KOPT-K1 (cell line): ENCODE data around the gene RFX2.
"Not testable (repeated sequence)": the region's sequence is repeated elsewhere in the genome, so short reads cannot be mapped to it uniquely, and the experiment has no call there.

Experiments used
- H3K27ac ChIP-seq: fragments of 200-600 bp; sonication (generic); 2 replicates; pipeline ENCODE4 v1.5.1; 2016; ENCODE audit warnings: antibody characterized with exemption, mild to moderate bottlenecking, low read depth, low read length; ENCODE audit not compliant: poor library complexity, severe bottlenecking
- H3K36me3 ChIP-seq: fragments of 200-600 bp; sonication (generic); 2 replicates; pipeline ENCODE4 v1.5.1; 2017; ENCODE audit warnings: antibody characterized with exemption, mild to moderate bottlenecking, low read length, moderate library complexity; ENCODE audit not compliant: insufficient read depth
- H3K9me3 ChIP-seq: fragments of 200-600 bp; sonication (generic); 2 replicates; pipeline ENCODE4 v1.5.1; 2017; ENCODE audit warnings: antibody characterized with exemption, low read length, mild to moderate bottlenecking; ENCODE audit not compliant: insufficient read depth, poor library complexity, severe bottlenecking

Gene RFX2

DNA sequence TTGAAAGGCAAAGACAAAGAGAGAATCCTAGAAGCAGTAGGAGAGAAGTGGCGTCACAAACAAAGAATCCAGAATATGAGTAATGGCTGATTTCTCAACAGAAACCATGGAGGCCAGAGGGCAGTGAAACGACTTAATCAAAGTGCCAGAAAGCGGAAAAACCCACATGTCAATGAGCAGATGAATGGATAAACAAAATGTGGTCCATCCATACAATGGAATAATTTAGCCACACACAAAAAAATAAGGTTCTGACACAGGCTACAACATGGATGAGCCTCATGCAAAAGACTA is 80.1 kb downstream of the RFX2 start:
- Histone ChIP-seq H3K9me3 (no peaks in the 10 kb centered on the region), H3K27ac (no peak overlapping the region), H3K36me3 (no peaks in the 10 kb centered on the region)

DNA sequence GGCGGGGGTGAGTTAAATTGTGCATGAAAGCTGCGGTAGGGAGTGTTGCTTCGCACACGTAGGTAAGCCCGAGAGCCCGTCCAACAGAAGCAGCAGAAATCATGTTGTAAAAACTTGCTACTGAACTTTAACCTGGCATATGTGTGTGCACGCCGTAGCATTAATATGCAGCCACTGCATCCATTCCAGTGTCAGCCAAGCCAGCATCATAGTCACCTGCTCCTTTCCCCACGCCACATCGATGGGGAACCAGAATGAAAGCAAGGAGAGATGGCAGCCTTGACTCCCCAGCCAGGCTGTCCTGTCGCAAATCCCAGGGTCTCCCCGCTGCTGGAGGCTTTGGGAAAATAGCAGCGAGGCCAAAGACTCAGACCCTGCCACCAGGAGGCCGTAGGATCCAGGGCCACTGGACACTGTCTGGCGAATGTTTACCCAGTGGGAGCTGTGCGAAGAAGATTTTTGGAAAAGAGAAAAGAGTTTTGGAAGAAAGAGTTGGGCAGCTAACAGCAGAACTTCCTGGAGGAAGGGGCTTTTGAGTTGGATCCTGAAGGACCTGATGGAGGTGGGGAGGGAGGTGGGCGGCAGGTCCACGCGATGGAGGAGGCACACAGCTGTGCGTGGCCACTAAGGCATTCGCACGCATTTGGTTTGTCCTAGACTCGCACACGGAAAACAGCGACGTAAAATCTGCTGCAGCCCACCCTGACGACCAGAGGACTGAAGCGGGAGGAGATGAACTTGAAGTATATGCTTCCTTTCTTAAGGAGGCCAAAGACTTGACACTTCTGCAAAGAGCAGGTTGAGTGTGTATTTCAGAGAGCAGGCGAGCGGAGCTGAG is 83.7 kb downstream of the RFX2 start:
- no peaks in the 10 kb centered on the region for H3K9me3 ChIP-seq
- no peak overlapping the region for H3K27ac ChIP-seq
- H3K36me3 ChIP-seq, result no peaks in the 10 kb centered on the region

- H3K36me3 ChIP-seq, H3K9me3 ChIP-seq, H3K27ac ChIP-seq: not testable (repeated sequence)
These were observed 85.5 kb downstream of the RFX2 start for GRCh38 chr19:6024756-6025155.

DNA sequence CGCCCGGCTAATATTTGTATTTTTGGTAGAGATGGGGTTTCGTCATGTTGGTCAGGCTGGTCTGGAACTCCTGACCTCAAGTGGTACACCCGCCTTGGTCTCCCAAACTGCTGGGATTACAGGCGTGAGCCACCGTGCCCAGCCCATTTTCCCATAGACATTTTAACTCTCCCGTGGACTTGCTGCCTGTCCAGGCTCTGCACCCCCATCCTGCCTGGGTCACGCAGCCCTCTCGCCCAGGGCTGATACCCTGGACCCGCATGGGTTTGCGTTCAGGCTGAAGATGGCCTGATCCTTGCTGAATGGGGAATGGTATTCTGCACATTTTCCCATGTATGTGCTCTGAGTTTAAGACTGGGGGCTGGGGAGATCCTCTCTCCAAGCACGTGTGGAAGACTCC is 86.4 kb downstream of the RFX2 start:
- Histone ChIP-seq H3K9me3 (no peaks in the 10 kb centered on the region), H3K36me3 (no peaks in the 10 kb centered on the region), H3K27ac (no peak overlapping the region)

GRCh38 chr19:6023085-6023682 is 87.1 kb downstream of the RFX2 start:
- Histone ChIP-seq H3K27ac (no peak overlapping the region), H3K9me3 (no peaks in the 10 kb centered on the region), H3K36me3 (no peaks in the 10 kb centered on the region)

DNA sequence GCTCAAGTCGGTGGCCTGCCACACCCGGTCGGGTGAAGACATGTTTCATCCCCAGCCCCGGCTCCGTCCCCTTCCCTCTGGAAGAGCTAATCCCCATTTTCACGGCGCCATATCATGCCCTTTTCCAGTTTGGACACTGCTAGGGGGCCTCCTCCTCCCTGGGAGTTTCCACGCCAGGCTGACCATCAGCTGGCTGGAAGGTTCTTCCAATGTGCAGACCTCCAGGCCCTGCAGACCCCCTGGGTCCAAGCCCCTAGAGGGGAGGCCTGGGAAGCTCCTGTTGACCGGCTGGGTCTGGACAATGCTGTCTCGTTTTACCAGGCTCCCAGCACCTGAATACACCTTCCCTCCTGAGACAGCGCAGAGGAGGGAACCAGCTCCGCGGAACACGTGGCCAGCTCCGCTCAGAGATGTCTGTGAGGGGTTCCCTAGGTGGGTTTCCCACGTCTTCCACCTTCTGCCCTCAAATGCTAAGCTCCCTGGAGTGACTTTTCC is 87.7 kb downstream of the RFX2 start:
- H3K36me3 ChIP-seq, result no peaks in the 10 kb centered on the region
- no peak overlapping the region for H3K27ac ChIP-seq
- no peaks in the 10 kb centered on the region for H3K9me3 ChIP-seq

DNA sequence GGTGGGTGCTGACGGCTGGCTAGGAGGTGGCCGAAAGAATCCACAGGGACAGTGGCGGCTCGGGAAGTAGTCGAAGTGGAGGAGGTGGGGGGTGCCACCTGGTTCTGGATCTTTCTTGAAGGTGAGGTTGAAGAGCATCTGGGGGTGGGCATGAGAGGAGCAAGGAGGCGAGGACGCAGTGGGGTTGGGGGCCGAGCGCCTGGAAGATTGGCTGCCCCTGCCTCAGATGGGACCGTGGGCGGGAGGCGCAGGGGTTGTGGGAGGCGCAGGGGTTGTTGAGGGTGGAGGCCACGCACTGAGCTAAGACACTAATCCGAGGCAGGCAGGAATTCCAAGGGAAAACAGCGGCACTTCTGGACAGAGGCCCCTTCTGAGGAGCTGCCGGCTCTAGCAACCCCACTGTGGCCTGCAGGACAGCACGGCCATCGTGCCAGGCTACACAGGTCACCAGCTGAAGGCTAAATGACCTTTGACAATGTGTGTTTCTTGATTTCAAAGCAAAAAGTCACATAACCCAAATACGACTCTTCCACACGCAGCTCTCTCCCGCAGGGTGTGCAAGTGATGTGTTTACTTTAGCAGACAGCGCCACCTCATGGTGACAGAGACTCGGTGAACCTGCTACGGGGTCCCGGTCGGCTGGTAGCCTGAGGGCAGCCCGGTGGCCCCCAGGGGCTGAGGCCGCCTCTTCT is 88.3 kb downstream of the RFX2 start:
- Histone ChIP-seq H3K27ac (no peak overlapping the region), H3K9me3 (no peaks in the 10 kb centered on the region), H3K36me3 (no peaks in the 10 kb centered on the region)

DNA sequence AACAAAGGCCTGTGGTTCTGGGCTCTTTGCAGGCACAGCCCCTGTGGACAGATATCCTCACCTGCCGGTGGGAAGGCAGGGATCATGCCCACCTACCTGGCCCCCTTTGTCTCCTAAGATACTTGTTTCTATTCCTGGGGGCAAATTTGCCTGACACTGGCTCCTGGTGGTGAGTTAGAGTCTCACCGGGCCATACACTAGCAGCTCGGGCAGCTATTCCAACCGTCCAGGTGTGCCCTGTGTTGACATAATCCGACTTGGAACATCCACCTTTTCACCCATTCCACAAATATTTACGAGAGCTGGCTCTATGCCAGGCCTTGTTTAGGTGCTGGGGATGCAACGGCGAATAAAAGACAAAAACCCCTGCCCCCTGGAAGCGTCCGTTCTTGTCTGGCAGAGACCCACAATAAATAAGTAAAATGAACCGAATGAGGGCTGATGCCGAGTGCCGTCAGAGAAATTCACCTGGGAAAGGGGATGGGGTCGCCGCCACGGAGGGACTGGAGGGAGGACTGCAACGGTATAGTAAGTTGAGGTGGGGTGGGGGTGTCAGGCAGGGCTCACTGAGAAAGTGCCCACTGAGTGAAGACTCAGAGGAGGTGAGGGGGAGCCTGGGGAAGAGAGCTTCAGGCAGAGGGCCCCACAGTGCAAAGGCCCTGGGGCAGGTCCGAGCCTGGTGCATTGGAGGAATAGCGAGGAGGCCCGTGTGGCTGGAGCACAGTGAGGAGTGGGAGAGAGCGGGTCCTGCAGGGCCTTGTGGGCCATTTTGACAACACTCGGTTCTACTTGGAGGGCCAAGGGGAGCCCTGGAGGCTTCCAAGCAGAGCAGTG is 89.1 kb downstream of the RFX2 start:
- Histone ChIP-seq H3K27ac (no peak overlapping the region), H3K9me3 (no peaks in the 10 kb centered on the region), H3K36me3 (no peaks in the 10 kb centered on the region)

- no peak overlapping the region for H3K27ac ChIP-seq
- H3K36me3 ChIP-seq, result no peaks in the 10 kb centered on the region
- no peaks in the 10 kb centered on the region for H3K9me3 ChIP-seq
These were observed 90.0 kb downstream of the RFX2 start for GRCh38 chr19:6020166-6020882.

GRCh38 chr19:6018786-6019185 is 91.5 kb downstream of the RFX2 start:
- Histone ChIP-seq H3K36me3 (no peaks in the 10 kb centered on the region), H3K9me3 (no peaks in the 10 kb centered on the region), H3K27ac (no peak overlapping the region)

GRCh38 chr19:6017576-6017975 is 92.7 kb downstream of the RFX2 start:
- Histone ChIP-seq H3K36me3 (no peaks in the 10 kb centered on the region), H3K9me3 (no peaks in the 10 kb centered on the region), H3K27ac (no peak overlapping the region)

DNA sequence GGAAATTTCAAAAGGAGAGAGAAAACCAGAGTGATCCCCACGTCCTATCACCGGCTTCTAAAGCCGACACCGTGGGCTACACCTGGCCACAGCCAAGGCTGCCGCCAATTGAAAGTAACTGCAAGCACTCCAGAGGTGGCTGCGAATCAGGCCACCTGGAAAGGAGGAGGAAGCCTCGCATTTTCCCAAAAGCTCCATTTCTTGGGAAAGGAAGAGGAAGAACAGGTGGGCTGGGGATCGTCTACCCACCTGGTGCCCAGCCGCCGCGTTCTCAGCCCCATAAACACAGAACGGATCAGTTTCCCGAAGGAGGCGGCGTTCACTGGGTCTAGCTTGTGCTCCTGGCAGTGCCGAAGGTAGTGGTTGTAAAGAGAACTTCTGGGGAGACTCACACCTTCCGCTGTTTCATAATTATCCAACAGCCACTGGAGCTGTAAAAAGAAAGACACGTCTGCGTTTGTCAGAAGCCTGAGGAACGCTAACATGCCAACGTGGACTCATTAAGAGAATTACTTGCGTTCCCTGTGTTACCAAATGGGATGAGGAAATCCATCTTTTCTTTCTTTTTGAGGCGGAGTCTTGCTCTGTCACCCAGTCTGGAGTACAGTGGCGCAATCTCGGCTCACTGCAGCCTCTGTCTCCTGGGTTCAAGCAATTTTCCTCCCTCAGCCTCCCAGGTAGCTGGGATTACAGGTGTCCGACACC is 94.3 kb downstream of the RFX2 start:
- H3K27ac ChIP-seq, result no peak overlapping the region
- H3K36me3 ChIP-seq, result no peaks in the 10 kb centered on the region
- no peaks in the 10 kb centered on the region for H3K9me3 ChIP-seq

DNA sequence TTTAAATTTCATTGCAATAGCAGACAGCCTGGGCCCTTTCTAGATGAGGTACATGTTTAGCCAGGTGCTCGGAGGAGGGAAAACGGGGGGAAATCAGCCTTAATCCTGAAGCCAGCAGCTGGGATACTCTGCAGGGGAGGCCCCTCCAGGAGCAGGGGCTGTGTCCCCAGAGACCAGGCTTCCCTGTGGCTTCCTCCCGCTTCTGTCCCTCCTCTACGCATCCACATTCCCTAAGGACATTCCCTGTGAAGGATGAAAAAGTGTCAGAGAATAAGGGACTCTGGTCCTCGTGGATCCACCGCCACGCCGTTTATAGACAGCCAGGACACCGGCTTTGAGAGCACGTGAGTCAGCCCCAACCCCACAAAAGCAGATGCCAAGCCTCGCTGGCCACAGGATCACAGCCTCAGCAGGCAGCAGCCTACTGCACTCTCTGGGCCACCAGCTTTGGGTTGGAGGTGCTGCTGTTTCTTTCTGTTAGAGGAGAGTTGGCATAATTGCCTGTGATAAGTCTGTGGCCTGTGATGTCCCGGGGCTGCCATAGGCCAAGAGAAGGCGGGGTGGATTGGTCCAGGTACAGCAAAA is 95.7 kb downstream of the RFX2 start:
- Histone ChIP-seq H3K9me3 (no peaks in the 10 kb centered on the region), H3K36me3 (no peaks in the 10 kb centered on the region), H3K27ac (no peak overlapping the region)
